IPS-15b (cell line): ENCODE results near the gene FEM1C.

Source experiments
- H3K27me3 ChIP-seq: one replicate; pipeline ENCODE4 v1.6.1; 2013; ENCODE audit warnings: low read length; ENCODE audit not compliant: control insufficient read depth, insufficient read depth
- H3K36me3 ChIP-seq: one replicate; pipeline ENCODE4 v1.6.1; 2013; ENCODE audit warnings: low read length; ENCODE audit not compliant: control insufficient read depth, insufficient read depth
- H3K4me1 ChIP-seq: one replicate; pipeline ENCODE4 v1.6.1; 2013; ENCODE audit warnings: mild to moderate bottlenecking, low read length; ENCODE audit not compliant: control insufficient read depth, insufficient read depth
- H3K4me3 ChIP-seq: one replicate; pipeline ENCODE4 v1.5.1; 2013; ENCODE audit warnings: low read depth, low read length
- H3K9ac ChIP-seq: one replicate; pipeline ENCODE4 v1.6.1; 2013; ENCODE audit warnings: low read depth, mild to moderate bottlenecking, low read length
- H3K9me3 ChIP-seq: one replicate; pipeline ENCODE4 v1.6.1; 2013; ENCODE audit warnings: mild to moderate bottlenecking, low read length; ENCODE audit not compliant: control insufficient read depth, insufficient read depth

Gene FEM1C

GRCh38 chr5:115577329-115577728 lies 32.8 kb upstream of the FEM1C start:
- no peaks in the 10 kb centered on the region for H3K27me3 ChIP-seq
- H3K9me3 ChIP-seq: no peaks in the 10 kb centered on the region
- H3K4me1 ChIP-seq: no peaks in the 10 kb centered on the region
- no peak overlapping the region for H3K4me3 ChIP-seq
- no peaks in the 10 kb centered on the region for H3K36me3 ChIP-seq
- H3K9ac ChIP-seq: no peak overlapping the region

- Histone ChIP-seq H3K9me3 (no peaks in the 10 kb centered on the region), H3K4me1 (no peaks in the 10 kb centered on the region), H3K27me3 (no peaks in the 10 kb centered on the region), H3K4me3 (no peak overlapping the region), H3K36me3 (no peaks in the 10 kb centered on the region), H3K9ac (no peak overlapping the region)
Measured at GRCh38 chr5:115575167-115576070, 30.8 kb upstream of the FEM1C start.

GRCh38 chr5:115573133-115573532 lies 28.6 kb upstream of the FEM1C start:
- no peak overlapping the region for H3K9ac ChIP-seq
- no peaks in the 10 kb centered on the region for H3K27me3 ChIP-seq
- no peaks in the 10 kb centered on the region for H3K9me3 ChIP-seq
- no peak overlapping the region for H3K4me3 ChIP-seq
- no peaks in the 10 kb centered on the region for H3K36me3 ChIP-seq
- no peaks in the 10 kb centered on the region for H3K4me1 ChIP-seq

- no peaks in the 10 kb centered on the region for H3K27me3 ChIP-seq
- no peak overlapping the region for H3K4me3 ChIP-seq
- H3K36me3 ChIP-seq: no peaks in the 10 kb centered on the region
- H3K9ac ChIP-seq: no peak overlapping the region
- no peaks in the 10 kb centered on the region for H3K9me3 ChIP-seq
- H3K4me1 ChIP-seq: no peaks in the 10 kb centered on the region
Measured at GRCh38 chr5:115571441-115571878, 26.9 kb upstream of the FEM1C start.

GRCh38 chr5:115568668-115569067 lies 24.1 kb upstream of the FEM1C start:
- Histone ChIP-seq H3K4me1 (no peaks in the 10 kb centered on the region), H3K27me3 (no peaks in the 10 kb centered on the region), H3K9me3 (no peaks in the 10 kb centered on the region), H3K9ac (no peak overlapping the region), H3K36me3 (no peaks in the 10 kb centered on the region), H3K4me3 (no peak overlapping the region)

GRCh38 chr5:115565233-115565632 lies 20.7 kb upstream of the FEM1C start:
- H3K9me3 ChIP-seq: no peaks in the 10 kb centered on the region
- no peaks in the 10 kb centered on the region for H3K36me3 ChIP-seq
- H3K27me3 ChIP-seq: no peaks in the 10 kb centered on the region
- H3K4me3 ChIP-seq: no peak overlapping the region
- no peaks in the 10 kb centered on the region for H3K4me1 ChIP-seq
- H3K9ac ChIP-seq: no peak overlapping the region

GRCh38 chr5:115561176-115561575 lies 16.6 kb upstream of the FEM1C start:
- H3K4me1 ChIP-seq: peaks cover 6% of the 10 kb centered on the region
- no peak overlapping the region for H3K9ac ChIP-seq
- no peaks in the 10 kb centered on the region for H3K9me3 ChIP-seq
- H3K36me3 ChIP-seq: no peaks in the 10 kb centered on the region
- no peaks in the 10 kb centered on the region for H3K27me3 ChIP-seq
- H3K4me3 ChIP-seq: no peak overlapping the region

- Histone ChIP-seq H3K9me3 (no peaks in the 10 kb centered on the region), H3K4me3 (no peak overlapping the region), H3K36me3 (no peaks in the 10 kb centered on the region), H3K4me1 (peaks cover 6% of the 10 kb centered on the region), H3K9ac (no peak overlapping the region), H3K27me3 (no peaks in the 10 kb centered on the region)
Measured at GRCh38 chr5:115559524-115559923, 14.9 kb upstream of the FEM1C start.

GRCh38 chr5:115558388-115558956 lies 13.9 kb upstream of the FEM1C start:
- Histone ChIP-seq H3K9me3 (no peaks in the 10 kb centered on the region), H3K4me3 (no peak overlapping the region), H3K4me1 (peaks cover 6% of the 10 kb centered on the region), H3K27me3 (no peaks in the 10 kb centered on the region), H3K9ac (no peak overlapping the region), H3K36me3 (no peaks in the 10 kb centered on the region)

- no peaks in the 10 kb centered on the region for H3K36me3 ChIP-seq
- no peaks in the 10 kb centered on the region for H3K27me3 ChIP-seq
- no peak overlapping the region for H3K4me3 ChIP-seq
- H3K9ac ChIP-seq: no peak overlapping the region
- no peaks in the 10 kb centered on the region for H3K9me3 ChIP-seq
- H3K4me1 ChIP-seq: peaks cover 6% of the 10 kb centered on the region
Measured at GRCh38 chr5:115557667-115558387, 13.3 kb upstream of the FEM1C start.

GRCh38 chr5:115556276-115556675 lies 11.7 kb upstream of the FEM1C start:
- no peaks in the 10 kb centered on the region for H3K36me3 ChIP-seq
- H3K9ac ChIP-seq: no peak overlapping the region
- no peaks in the 10 kb centered on the region for H3K9me3 ChIP-seq
- H3K27me3 ChIP-seq: no peaks in the 10 kb centered on the region
- no peak overlapping the region for H3K4me3 ChIP-seq
- peaks cover 6% of the 10 kb centered on the region for H3K4me1 ChIP-seq
